GM21723 (cell line): Measurements from ENCODE around the gene CLSTN2.

Experiments
- ATAC-seq: cut with Tn5 transposase; IDR thresholded peaks from one replicate; pipeline ENCODE4 v1.9.1; 2021; ENCODE audit warnings: mild to moderate bottlenecking, moderate library complexity; ENCODE audit not compliant: unreplicated experiment

The CLSTN2 gene

GRCh38 chr3:140004271-140004670 lies 69.3 kb downstream of the CLSTN2 start:
- ATAC-seq = no peak

DNA sequence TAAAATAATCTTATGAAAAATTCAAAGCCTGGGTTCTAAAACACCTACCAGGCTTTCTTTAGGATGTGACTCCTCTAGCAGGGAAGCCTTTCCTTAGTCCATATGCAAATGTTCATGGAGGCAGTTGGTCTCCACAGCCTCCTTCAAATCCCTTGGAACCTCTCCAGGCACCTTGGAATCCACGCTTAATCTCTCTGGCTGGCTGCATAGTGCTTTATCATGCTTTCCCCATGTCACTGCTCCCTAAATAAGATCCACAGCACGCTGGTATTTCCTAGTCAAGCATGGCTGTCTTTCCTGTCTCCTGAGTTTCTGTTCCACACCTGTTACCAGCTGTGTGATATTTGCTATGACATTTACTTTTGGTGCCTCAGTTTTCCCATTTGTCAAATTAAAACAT lies 71.3 kb downstream of the CLSTN2 start:
- no peak for ATAC-seq

DNA sequence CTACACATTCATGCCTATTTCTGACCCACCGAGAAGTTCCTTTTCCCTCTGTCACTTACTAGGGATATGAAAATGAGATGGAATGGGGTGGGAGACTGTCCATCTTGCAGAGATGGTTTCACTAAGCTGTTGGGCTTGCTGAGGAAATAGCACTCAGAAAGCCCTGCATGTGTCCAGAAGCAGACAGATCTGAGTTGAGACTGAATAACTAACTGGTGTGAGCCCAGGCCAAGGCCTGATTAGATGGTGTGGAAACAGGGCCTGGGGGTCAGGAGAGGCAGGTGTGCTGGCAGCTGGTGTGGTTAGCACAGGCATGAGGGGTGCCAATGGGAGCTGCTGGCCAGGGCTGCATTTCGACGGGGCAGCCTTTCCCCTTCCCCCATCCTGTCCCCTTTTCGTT lies 72.1 kb downstream of the CLSTN2 start:
- ATAC-seq = no peak

DNA sequence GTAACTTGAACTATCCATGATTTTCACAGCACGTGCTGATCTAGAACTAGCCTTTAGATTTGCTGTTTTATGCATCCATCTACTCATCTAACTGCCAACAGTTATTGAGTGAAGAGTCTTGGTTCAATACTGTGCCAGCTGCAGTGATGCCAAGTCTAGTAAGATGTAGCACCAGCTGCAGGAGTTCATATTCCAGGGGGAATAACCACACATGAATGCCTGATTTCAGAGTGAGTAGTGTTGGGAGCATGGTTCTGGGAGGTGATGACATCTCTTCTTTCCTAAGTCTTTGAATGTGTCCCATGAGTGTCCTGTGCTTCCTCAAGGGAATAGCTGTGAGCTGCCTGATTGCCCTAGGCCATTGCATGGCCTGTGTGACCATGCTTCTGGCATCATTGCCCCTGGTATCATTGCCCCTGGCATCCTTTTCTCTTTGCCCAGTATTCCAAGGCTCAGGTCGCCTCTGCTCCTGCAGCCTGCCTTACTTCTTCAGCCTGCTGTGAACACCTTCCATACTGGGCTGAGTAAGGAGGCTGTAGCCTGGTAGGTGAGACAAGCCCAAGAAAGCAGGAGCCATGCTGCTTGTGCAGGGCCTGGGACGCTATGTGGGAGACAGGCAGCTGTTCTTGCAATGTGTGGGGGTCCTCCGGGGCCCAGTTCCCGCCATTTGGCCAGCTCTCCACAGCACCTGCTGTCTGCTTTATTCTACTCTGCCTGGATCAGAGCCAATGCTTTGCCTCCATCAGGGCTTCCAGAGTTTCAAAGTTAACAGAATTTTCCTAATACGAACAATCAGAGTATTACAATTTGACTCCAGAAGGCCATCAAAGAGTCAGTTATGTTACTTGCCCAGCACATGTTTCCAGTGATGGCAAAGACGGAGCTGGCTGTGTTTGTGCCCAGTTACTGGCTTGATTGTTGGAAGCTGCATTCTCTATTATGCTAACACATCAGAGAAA lies 73.2 kb downstream of the CLSTN2 start:
- ATAC-seq = no peak

- no peak for ATAC-seq
Measured at GRCh38 chr3:140010391-140010790, 75.4 kb downstream of the CLSTN2 start.

GRCh38 chr3:140011086-140011485 lies 76.1 kb downstream of the CLSTN2 start:
- ATAC-seq = no peak

- no peak for ATAC-seq
Measured at GRCh38 chr3:140011611-140012277, 76.8 kb downstream of the CLSTN2 start.

- ATAC-seq = no peak
Measured at GRCh38 chr3:140013220-140013619, 78.2 kb downstream of the CLSTN2 start.

DNA sequence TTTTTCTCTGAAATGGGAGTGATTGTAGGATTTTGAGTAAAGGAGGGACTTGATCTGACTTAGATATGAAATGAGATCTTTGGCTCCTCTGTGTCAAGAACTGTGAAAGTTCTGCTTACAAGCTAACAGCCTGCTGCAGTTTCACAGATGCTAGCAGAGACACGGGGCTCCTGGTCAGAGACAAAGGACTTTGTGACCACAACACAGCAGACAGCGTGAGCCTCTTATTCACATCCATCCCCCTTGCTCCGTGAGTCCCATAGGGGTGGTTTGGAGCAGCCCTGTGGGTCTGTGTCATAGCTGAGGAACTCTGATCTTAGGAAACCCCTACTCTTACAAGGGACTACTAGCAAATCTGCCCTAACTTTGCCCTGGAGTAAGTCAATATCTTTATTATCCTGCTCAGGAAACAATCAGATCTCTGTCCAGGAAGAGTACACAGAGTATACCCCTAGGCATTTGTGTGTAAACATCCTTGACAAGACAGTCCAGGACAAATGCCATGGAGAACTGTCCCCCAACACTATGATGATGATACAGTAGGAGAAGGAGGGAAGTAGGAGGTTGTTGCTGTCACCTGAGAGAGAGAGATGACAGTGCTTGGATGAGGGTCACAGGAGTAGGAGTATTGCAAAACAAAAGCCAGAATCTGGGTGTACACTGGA lies 80.0 kb downstream of the CLSTN2 start:
- no peak for ATAC-seq

DNA sequence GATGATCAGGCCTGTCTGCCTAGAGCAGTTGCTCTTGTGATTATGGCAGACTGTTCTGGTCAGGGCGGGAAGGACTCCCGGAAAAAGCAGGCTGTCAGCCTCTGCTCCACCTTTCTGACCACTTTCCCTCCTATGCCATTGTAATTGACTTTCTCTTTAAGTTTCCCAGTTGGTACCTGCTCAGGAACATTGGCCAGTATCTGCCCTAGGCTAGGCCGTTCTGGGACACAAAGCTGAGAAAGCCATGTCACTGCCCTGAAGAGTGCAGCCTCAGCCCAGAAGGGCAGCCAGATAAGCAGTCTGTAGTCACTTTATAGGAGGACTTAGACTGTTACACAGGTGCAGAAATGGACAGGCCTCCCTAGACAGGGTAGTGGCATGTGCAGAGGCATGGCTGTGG lies 80.8 kb downstream of the CLSTN2 start:
- ATAC-seq = no peak

- no peak for ATAC-seq
Measured at GRCh38 chr3:140018556-140018955, 83.6 kb downstream of the CLSTN2 start.

DNA sequence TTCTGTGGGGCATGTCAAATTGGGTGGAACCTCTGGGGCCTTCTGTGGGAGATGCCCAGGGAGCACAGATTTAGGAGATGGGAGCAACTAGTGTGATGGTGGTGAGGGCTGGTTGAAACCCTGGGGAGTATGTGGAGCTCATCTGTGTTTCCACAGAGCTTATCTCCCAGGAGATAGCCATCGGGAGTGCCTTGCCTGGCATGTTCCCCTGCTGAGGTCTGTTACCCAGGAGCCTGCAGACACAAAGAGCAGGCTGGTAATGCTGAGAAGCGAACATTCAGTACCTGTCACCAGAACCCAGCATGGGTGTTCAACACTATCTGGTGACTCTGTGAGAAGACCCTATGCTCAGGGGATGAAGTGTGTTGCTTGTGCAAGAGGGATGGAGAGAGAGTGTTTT lies 85.0 kb downstream of the CLSTN2 start:
- ATAC-seq = no peak

DNA sequence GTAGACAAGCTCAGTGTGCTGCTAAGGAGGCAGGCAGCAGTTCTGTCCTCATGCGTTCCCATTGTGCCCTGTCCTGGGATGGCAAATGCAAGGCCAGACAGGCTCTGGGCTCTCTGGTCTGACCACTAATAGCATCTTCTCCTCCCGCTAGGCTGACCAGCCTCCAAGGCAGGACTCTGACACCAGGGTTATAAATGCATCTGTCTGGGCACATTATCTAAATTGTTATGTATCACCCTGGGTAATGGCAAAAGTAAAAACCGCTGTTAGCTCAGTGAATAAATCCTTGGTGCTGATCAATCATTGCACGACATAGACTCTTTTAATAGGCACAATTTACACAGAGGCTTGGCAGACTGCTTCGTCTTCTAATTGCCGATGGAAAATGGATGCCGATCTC lies 85.6 kb downstream of the CLSTN2 start:
- no peak for ATAC-seq

GRCh38 chr3:140021269-140021668 lies 86.3 kb downstream of the CLSTN2 start:
- no peak for ATAC-seq

- no peak for ATAC-seq
Measured at GRCh38 chr3:140022066-140022770, 87.2 kb downstream of the CLSTN2 start.

GRCh38 chr3:140023616-140024530 lies 88.9 kb downstream of the CLSTN2 start:
- ATAC-seq = no peak

DNA sequence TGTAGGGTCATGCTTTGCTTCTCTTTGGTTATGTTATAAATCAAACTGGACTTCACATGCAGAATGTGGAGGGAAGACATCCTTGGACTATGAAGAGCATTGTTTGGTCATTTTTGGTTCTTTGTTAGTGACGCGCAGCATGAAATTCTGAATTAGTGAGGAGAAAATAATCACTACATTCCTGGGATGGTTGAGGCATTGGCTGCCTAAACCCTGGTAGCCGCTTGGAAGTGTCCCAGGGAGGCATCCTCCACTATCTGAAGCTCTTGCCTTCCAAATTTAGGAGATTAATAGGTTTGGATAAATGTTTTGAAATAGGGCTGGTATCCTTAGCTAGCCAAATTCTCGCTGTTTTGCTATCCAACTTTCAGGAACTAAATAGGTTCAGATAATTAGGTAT lies 96.2 kb downstream of the CLSTN2 start:
- no peak for ATAC-seq

DNA sequence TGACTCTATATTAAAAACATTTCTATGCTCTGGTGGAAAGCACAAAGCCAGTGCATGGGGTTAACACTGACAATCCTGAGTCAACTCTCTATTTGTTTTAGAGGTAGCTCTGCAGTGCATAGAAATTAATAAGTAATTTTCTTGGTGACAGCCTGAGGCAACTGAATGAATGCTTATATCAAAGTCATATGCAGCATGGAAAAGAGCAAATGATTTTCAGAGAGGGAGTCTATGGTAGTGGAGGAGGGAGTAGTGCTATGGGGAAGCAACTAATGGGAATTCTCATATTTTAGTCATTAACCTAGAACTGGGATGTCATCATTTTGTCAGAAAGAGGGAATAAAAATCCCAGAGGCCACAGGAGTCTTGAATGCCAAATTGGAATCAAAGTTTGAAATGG lies 99.1 kb downstream of the CLSTN2 start:
- no peak for ATAC-seq

DNA sequence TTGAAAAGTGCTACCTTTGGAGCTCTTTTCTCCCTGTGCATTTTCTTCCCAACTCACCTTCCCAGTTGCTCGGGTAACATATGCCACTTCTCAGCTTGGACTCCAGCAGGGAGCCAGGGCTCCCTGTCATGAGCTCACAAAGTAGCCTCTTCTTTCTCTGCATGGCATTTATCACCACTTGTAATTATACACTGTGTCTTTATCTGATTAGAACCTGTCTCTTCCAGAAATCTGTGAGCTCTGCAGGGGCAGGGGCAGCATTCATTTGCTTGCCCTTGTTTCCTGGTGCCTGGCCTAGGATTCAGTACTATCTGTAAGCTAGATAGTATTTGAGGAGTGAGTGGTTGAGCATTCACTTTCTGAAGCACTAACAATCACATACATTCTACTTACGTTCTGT lies 100.9 kb downstream of the CLSTN2 start:
- no peak for ATAC-seq

- no peak for ATAC-seq
Measured at GRCh38 chr3:140050396-140050795, 115.4 kb downstream of the CLSTN2 start.
